ENCODE data around the gene MYOM3.
"Not testable (repeated sequence)": the region's sequence is repeated elsewhere in the genome, so short reads cannot be mapped to it uniquely, and the experiment has no call there.

MYOM3 gene

GRCh38 chr1:24071941-24072340 is 40.0 kb downstream of the MYOM3 start:
- DNase-seq (ENCODE audit: low read depth), result no peak

GRCh38 chr1:24070821-24071393 is 41.0 kb downstream of the MYOM3 start:
- DNase-seq (ENCODE audit: low read depth), result peak; percentile 60

GRCh38 chr1:24069817-24070216 is 42.1 kb downstream of the MYOM3 start:
- DNase-seq (ENCODE audit: low read depth), result no peak

GRCh38 chr1:24067978-24068377 is 44.0 kb downstream of the MYOM3 start:
- no peak for DNase-seq (ENCODE audit: low read depth)

GRCh38 chr1:24065304-24065703 is 46.6 kb downstream of the MYOM3 start:
- no peak for DNase-seq (ENCODE audit: low read depth)

- no peak for DNase-seq (ENCODE audit: low read depth)
Measured at GRCh38 chr1:24062221-24062620, 49.7 kb downstream of the MYOM3 start.

GRCh38 chr1:24060482-24060881 is 51.5 kb downstream of the MYOM3 start:
- DNase-seq (ENCODE audit: low read depth), result no peak

GRCh38 chr1:24058671-24059455 is 53.1 kb downstream of the MYOM3 start:
- DNase-seq (ENCODE audit: low read depth), result no peak

- DNase-seq (ENCODE audit: low read depth), result no peak
Measured at GRCh38 chr1:24057171-24057570, 54.8 kb downstream of the MYOM3 start.

- DNase-seq (ENCODE audit: low read depth), result no peak
Measured at GRCh38 chr1:24055681-24056080, 56.3 kb downstream of the MYOM3 start.

- no peak for DNase-seq (ENCODE audit: low read depth)
Measured at GRCh38 chr1:24052220-24052619, 59.7 kb downstream of the MYOM3 start.

GRCh38 chr1:24051206-24051945 is 60.6 kb downstream of the MYOM3 start:
- DNase-seq (ENCODE audit: low read depth), result no peak

GRCh38 chr1:24049733-24050132 is 62.2 kb downstream of the MYOM3 start:
- DNase-seq (ENCODE audit: low read depth), result no peak

- DNase-seq (ENCODE audit: low read depth), result not testable (repeated sequence)
Measured at GRCh38 chr1:24048894-24049293, 63.0 kb downstream of the MYOM3 start.

- DNase-seq (ENCODE audit: low read depth), result no peak
Measured at GRCh38 chr1:24048205-24048869, 63.6 kb downstream of the MYOM3 start.

GRCh38 chr1:24047110-24047477 is 64.8 kb downstream of the MYOM3 start:
- no peak for DNase-seq (ENCODE audit: low read depth)

- DNase-seq (ENCODE audit: low read depth), result no peak
Measured at GRCh38 chr1:24045771-24046170, 66.2 kb downstream of the MYOM3 start.

GRCh38 chr1:24044672-24045071 is 67.3 kb downstream of the MYOM3 start:
- not testable (repeated sequence) for DNase-seq (ENCODE audit: low read depth)

- DNase-seq (ENCODE audit: low read depth), result no peak
Measured at GRCh38 chr1:24043345-24044032, 68.4 kb downstream of the MYOM3 start.

GRCh38 chr1:24042315-24042714 is 69.6 kb downstream of the MYOM3 start:
- DNase-seq (ENCODE audit: low read depth), result no peak

GRCh38 chr1:24036088-24036487 is 75.8 kb downstream of the MYOM3 start:
- DNase-seq (ENCODE audit: low read depth), result no peak

- no peak for DNase-seq (ENCODE audit: low read depth)
Measured at GRCh38 chr1:24032981-24033380, 79.0 kb downstream of the MYOM3 start.
